Measurements from ENCODE around the gene LCE1B.

The LCE1B gene

DNA sequence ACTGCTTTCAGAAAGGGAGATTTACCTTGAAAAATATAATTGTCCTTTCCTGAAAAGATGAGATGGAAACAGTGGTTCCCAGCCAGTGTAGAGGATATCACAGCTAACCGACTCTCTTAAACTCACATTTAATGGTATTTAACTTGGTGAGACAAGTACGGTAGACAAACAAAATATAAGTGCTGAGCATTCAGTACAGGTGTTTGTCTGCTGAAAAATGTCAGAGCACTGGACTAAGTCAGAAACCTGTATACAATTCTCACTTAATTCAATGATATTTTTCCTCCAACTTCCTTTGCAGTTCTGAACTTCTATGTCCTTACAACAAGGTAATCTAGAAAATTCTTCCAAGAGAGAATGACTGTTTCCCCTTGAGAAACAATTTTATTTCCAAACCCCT, at the start of gene LCE1B:
Gene LCE1B (plus strand): TSS at position 301 of the 400 bp plus-strand sequence. CDS start 476 bp downstream, outside the sequence.
- DNase-seq = no peak

GRCh38 chr1:152768847-152769533, 42.8 kb upstream of the LCE1B start:
- DNase-seq = no peak

DNA sequence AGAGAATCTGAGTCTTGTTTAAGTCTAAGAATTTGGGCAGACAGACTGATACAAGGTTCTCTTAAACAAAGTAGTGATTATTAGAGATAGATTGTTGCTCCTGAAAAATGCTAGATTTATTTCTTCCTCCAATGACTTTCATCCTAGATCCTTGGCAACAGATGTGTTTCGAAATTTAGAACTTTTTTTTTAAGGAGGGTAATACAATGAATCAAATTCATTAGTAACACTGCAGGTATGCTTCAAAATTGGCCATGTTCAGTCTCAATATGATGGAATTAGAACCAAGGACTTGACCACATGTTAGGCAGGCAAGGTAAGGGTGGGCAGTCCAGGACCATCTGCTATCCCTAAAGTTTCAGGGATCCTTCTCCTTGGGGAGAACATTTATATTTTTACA, 41.4 kb upstream of the LCE1B start:
- DNase-seq = no peak

DNA sequence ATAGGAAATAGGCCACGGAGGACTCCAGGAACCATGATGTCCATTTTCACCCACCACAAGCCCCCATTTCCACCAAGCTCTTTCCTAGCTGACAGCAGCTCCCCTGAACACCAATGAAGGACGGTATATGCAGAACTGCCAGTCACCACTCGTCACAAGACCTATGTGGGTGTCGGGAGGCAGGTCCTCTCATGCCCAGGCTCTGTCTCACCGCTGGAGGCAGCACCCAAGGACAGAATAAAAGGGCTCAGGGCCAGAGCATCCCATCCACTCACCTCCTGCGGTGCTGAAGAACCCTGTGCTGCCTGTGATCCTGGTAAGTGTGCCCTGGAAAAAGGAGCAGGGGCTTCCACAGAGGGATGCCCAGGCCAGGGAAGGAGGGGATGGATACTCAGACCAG, 36.9 kb upstream of the LCE1B start, which contains the start of gene LCE1F:
Gene LCE1F (plus strand): TSS at position 266 of the 400 bp plus-strand sequence. CDS start 1,232 bp downstream, outside the sequence.
- no peak for DNase-seq

DNA sequence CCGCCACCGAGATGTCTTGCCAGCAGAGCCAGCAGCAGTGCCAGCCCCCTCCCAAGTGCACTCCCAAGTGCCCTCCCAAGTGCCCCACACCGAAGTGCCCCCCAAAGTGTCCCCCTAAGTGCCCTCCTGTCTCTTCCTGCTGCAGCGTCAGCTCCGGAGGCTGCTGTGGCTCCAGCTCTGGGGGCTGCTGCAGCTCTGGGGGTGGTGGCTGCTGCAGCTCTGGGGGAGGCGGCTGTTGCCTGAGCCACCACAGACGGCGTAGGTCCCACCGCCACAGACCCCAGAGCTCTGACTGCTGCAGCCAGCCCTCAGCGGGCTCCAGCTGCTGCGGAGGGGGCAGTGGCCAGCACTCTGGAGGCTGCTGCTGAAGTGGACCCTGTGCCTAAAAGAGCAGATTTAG, 35.4 kb upstream of the LCE1B start:
- no peak for DNase-seq

- DNase-seq = no peak
These were observed 34.1 kb upstream of the LCE1B start for GRCh38 chr1:152777510-152778137.

- DNase-seq = no peak
These were observed 28.7 kb upstream of the LCE1B start for GRCh38 chr1:152783095-152783494.

DNA sequence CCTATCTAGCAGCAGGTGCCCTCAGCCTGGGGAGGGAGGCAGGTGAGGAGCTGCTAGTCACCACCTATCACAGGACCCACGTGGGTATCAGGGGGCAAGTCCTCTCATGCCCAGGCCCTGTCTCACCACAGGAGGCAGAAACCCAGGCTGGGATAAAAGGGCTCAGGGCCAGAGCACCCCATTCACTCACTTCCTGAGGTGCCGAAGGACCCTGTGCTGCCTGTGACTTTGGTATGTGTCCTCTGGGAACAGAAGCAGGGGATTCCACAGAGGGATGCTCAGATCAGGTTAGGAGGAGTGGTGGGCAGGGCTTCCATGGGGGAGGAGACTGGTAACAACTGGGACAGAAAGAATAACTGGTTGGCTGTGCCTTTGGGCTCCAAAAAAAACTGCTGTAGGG, 25.7 kb upstream of the LCE1B start, which contains the start of gene LCE1E:
Gene LCE1E (plus strand): TSS at position 181 of the 400 bp plus-strand sequence. CDS start 1,043 bp downstream, outside the sequence.
- DNase-seq = no peak

DNA sequence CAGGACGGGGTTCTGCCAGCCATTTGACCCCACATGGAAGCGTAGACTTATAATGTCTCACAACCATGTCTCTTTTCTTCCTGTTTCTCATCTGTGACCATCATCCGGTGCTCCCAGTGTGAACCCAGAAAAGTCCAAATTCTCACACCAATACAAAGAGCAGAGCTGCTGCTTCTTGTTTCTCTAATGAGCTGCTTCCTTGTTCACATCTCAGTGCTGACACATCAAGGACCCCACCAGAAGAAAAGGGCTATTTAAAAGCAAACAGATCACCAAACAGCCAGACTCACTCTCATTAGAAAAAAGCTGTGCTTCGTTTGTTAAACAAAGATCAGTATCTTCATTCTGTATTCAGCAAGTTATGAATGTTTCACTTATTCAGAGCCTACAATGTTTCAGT, 16.1 kb upstream of the LCE1B start:
- no peak for DNase-seq

GRCh38 chr1:152796421-152796820, 15.3 kb upstream of the LCE1B start, which contains the start of gene LCE1D:
Gene LCE1D, plus strand, starts transcription at chr1:152796721. Its CDS starts 1,074 bp downstream, at chr1:152797795.
- no peak for DNase-seq

DNA sequence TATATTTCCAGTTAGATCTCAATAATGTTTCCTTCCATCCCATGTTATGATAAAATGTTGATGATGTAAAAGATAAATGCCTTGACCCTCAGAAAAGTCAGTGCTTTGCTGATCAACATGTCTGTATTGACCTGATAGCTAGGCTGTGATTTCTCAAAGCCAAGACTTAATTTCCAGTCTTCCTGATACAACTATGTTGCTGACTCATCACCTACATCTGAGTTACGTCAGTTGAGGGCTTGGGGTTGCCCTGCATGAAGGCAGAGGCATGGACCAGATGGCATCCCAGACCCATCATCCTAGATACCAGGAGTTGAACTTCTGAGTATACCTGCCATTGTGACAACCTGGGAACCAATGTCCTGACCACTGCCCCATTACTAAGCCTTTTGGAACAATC, 10.4 kb upstream of the LCE1B start:
- DNase-seq = no peak

- DNase-seq = no peak
These were observed 5.2 kb upstream of the LCE1B start, which contains the start of gene LCE1C for GRCh38 chr1:152806576-152806975. Gene LCE1C, minus strand, starts transcription at chr1:152806651. Its CDS starts 1,173 bp downstream, at chr1:152805478.

- no peak for DNase-seq
These were observed 721 bp upstream of the LCE1B start for GRCh38 chr1:152811050-152811449.

DNA sequence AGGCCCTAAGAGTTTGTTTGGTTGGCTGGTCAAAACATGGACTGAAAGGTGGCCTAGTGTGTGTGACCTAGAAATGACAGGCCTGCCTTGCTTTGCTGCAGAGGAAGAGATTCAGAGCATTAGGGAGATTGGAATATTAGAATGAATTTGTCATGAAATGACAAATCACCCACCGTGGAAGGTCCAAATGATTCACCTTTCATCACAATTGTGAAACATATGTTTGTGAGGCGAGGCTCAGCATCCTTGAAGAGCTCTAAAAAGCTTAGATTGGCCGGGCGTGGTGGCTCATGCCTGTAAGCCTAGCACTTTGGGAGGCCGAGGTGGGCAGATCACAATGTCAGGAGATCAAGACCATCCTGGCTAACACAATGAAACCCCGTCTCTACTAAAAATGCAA, 5.5 kb downstream of the LCE1B start:
- no peak for DNase-seq

DNA sequence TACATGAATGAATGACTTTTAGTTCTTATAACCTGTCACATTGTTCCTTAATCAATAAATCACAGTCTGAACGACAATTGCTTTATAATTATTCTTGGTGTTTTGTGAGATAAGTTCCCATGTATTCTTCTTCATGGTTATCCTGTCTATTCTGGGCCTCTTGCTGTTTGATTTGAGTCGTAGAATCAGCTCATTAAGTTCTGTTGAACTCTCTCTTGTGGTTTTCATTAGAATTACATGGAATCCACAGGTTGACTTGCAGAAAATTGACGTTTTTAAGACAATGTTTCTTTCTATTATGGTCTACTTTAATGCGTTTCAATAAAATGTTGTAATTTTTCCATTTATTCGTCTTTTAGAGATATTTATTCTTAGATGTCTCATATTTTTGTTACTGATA, 11.5 kb downstream of the LCE1B start:
- no peak for DNase-seq

DNA sequence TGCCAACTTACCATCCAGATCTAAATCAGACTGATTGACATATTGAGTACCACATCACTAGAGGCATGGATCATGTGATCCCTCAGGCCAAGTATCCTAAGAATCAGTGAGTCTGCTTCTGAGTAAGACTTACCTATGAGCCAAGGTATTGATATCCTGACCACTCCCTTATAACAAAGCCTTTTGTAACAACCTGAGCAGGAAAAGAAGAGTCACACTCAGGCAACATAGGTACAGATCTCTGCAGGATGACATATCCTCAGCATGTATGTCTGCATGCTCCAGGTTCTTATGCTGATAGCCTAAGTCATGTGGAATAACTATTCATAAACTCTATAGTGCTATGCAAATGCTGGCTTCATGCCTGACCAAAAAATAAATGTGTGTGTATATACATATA, 13.2 kb downstream of the LCE1B start:
- DNase-seq = no peak

GRCh38 chr1:152827173-152827572, 15.4 kb downstream of the LCE1B start, which contains the start of gene LCE1A:
Gene LCE1A, plus strand, starts transcription at chr1:152827473. Its CDS starts 0 bp downstream, at chr1:152827473.
- no peak for DNase-seq

DNA sequence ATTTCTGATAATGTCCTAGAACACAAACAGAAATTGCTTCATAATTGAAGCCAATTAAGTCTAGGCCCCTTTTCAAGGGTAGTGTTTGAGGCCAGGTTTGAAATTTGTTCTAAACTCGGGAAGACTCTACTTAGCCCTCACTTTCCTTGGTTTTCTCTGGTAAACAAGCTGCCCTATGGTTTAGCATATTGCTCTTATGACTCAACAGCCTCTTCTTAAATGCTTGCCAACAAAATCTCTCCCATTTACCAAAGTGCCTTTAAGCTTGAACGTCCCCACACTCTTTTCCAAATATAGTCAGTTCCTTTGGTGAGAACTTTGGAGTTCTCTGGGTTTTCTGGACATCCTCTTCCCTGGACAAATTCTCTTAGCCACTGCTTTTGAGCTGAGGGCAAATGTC, 25.1 kb downstream of the LCE1B start:
- no peak for DNase-seq

DNA sequence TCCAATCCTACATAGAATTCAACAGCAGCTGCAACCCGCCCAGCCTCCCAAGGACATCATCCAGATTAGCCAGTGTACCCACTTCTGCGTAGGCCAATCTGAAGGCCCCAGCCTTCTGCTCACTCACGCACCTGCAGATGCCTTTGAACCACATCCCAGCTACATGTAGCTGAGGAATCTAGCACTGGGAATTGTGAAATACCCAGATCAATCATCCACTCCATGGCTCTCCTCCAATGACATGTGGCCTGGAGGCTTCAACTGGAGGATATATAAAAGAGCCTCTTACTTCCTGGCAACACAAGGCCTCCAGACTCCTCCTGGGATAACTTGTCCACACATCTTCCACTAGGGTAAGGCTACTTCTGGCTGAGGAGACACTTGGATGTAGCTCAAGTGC, 30.8 kb downstream of the LCE1B start, which contains the start of gene LCE6A:
Gene LCE6A (plus strand): TSS at position 301 of the 400 bp plus-strand sequence. CDS start 665 bp downstream, outside the sequence.
- no peak for DNase-seq

- no peak for DNase-seq
These were observed 43.9 kb downstream of the LCE1B start for GRCh38 chr1:152855661-152856060.

- no peak for DNase-seq
These were observed 46.3 kb downstream of the LCE1B start for GRCh38 chr1:152858062-152858461.

DNA sequence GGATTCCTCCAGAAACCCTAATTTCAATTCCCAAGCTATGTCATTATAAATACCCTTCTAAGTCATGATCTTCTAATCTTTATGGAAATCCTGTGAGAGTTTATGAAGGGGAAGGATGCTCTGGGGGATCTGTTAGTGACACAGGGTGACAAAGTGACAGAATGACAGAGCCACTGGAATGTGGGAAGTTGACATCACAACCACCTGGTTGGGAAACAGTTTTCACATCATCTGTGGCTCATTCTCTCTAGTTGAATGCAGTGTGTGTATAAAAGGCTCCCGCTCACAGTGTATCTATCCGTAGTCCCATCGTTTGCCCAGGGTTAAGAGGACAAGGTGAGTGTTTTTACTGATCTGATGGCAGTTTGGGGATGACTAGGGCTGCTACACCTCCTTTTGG, 47.9 kb downstream of the LCE1B start, which contains the start of gene LCE7A:
Gene LCE7A (plus strand): TSS at position 301 of the 400 bp plus-strand sequence. CDS start 702 bp downstream, outside the sequence.
- no peak for DNase-seq

GRCh38 chr1:152860129-152860528, 48.4 kb downstream of the LCE1B start:
- no peak for DNase-seq

DNA sequence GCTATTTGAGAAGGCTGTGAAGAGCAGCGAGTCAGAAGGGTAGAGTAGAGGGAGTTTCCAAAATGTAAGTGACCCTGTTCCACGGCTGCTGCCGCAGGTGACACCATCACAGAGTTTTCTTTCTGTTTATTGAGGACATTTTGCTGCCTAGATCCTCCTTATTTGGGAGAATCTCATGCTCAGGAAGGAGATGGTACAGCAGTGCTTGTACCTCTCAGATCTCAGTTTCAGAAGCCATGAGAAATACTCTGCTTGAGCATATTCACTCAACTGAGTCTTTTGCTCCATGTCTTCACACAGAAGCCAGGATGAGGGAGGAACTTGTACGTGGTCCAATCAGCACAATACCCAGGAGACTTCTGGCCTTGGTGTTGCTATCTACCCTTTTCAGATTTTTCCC, 49.6 kb downstream of the LCE1B start:
- DNase-seq = no peak

Data from GDM1 (cell line).